ENCODE results near the gene SMIM12.
A peak's percentile ranks its signal among the peaks of the same experiment; 100 is the strongest.

SMIM12 gene

DNA sequence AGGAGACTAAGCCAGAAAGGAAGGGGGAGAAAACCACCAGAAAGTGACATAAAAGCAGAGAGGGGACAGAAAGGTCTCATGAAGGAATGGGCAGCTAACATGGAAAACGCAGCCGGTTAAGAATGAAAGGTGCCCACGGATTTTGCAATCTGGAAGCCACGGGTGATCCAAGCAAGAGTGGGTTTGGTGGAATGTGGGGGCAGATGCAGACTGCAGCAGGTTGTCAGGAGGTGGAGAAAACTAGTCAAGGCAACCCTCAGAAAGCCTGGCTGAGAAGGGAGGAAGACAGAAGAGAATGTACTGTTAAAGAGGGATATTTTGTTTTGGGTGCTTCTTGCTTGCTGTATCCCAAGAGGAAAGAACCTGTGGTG is 12.6 kb upstream of the SMIM12 start:
- no peak for DNase-seq

DNA sequence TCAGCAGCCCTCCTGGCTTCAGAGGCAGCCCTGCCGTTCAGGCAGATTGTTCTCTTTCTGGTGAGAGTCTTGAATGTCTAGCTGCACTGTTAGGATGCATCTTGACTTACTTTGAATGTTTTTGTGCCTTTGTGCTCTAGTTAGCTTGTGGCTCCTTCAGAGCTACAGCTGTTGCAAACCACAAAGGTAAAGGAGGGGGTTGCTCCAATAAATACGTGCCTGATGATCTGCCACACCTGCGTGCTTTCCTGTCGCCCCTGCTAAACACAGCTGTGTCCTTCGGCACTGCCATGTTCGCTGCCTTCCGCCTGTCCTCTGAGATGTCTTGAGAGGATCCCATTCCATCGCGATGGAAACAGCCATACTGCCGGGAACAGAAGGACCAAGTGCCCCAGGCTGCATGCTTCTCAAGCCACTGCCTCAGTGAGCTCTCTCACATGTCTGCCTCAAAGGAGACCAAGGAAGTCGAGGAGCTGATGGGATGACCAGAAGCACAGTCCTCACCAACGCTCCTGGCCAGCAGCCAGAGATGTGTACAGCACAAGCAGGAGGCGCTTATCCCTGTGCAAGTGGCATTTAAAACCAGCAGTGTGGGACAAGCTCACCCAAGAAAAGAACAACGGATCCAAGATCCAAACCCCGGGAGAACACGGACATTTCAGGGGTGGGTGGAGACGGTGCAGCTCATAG is 12.0 kb upstream of the SMIM12 start:
- DNase-seq: no peak

DNA sequence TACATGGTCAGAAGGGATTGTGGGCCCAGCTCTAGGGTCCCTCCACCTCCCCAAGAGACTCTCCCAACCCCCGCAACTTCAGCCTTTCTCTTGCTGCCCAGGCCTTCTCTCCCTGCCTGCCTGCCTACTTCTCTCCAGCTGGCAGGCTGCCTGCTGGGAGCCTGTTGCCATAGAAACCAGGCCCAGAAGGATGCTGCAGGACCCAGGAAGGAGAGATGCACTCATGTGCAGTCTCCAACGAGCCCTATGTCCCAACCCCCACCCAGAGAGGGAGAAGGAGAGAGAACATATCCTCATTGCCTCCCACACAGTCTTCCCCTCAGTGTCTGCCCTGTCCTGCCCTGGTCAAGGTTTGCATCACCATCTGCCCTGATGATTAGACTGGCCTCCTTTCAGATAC is 10.8 kb upstream of the SMIM12 start:
- DNase-seq: no peak

DNA sequence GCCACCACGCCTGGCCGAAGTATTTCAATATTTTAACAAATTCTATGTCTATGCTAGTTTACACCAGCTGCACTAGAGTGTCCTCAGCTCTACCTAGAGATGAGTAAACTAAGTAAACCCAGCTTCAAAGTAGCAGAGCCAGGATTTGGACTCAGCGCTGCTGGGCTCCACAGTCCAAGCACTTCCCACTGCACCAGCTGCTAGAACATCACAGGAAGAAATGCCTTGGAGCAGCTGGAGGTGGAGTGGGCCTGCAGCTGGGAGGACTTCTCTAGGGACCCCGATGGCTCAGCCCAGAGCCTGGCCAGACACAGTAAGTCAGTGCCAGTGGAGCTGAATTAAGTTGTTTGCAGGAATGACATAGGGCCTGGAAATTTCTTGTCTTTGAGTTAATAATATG is 10.2 kb upstream of the SMIM12 start:
- DNase-seq: no peak

DNA sequence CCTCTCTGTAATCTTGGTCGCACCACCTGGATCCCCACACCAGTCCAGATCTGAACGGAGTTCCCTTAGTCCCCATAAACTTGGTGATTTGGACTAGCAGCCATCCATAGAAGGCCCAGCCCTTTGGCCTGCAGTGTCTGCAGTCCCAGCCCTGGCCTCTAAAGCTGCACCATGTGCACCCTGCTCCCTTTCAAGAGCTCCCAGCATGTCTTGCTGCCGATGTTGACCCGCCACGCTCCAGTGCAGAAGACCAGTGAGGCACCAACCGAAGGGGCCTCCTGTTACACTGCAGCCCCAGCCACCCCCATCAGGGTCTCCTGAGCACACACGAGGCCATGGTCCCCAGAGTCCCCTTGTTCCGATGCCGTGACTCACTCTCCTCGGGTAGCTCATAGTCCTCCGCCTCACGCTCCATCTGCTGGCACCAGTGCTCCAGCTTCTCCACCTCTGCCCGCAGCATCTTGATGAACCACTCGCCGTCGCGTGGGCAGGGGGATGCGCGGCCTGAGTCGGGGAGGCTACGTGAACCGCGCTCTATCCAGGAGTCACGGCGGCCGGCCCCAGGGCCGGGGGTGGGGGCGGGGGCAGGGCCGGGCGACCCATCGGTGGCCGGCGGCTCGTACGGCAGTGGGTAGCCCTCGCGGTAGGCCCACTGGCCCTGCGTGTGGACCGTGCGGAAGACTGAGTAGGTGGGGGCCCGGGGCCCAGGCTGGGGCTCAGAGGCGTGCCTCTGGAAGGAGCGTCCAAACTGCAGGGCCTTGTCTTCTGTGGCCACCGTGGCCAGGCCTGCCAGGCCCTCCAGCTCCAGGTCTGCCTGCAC is 8.9 kb upstream of the SMIM12 start:
- DNase-seq: no peak

DNA sequence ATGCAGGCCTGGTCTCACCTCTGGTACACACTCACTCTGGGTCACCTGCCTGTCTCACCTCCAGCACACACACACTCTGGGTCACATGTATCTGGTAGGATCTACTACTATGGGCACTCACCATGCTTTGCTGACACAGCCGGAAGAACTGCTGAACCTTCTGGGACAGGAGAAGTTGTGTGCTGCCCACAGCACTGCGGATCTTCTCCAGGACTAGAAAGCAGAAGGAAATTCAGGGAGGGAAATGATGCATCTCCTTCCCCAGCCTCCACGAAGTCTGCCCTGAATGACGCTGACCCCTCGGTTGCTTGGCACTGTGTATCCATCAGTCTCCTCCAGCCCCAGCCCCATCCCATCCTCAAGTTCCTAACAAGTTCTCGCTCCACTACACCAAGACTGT is 7.9 kb upstream of the SMIM12 start:
- no peak for DNase-seq

DNA sequence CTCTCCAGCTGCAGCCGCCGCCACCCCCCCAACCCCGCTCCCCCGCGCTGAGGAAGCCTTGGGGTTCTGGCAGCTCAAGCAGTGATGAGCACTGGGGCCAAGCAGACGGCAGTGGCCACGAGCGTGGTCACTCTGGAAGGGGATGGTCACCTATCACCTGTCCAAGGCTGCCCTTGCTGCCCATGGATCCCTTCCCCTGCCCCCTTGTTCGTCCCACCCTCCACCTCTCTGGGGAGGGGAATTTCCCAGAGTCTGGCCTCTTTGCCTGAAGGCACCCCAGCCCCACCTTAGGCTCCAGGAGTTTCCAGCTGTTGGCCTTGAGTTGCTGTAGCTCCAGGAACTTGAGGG is 7.2 kb upstream of the SMIM12 start:
- DNase-seq: no peak

DNA sequence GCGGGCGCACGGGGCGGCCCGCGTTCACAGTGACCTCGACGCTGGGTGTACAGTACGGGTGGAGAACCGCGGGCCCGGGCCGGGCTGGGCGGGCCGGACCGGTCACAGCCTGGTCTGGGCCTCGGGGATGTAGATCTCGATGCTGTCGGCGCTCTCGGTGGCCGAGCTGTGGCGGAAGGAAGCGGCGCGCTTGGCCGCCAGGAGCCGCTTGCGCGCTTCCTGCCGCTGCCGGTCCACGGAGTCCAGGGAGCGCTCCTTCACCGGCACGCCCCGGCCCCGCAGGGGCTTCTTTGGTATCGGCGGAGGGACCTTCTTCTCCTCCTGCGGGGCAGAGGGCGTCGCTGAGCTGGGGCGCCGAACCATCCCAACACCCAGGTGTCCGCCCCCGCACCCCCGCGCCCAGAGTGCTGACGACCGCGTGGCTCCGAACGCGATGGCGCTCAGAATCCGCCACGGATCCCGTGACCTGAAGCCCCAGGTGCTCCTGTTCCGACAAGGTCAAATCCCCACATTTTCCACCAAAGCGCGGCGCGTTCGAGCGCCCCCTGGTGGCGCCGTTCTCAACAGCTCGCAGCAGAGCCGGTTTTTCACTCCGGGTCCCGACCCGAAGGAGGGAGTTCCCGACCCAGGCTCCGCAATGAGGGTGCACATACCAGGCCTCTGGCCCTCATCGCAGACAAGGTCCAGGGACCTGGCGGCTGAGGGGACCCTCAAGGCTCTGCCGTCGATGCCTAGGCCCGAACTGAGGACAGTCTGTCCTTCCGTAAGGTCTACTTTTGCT is 6.6 kb upstream of the SMIM12 start:
- peak; percentile 95 for DNase-seq

DNA sequence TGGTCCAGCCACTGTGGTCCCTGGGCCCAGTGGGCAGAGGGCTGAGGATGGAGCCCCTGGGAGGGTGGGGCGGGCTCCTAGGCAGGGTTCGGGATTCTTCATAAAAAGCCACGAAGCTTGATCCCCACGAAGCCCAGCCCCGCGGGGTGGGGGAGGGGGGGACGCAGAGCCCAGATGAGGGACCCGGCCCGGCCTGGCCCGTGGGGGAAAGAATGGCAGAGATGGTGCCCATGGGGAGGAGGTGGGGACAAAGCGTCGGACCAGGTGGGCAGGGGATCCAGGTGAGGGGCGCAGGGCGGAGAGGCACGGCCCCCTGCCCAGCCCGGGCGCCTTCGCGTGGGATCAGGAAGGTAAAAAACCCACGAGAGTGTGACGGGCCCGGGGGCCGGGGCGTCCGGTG is 6.0 kb upstream of the SMIM12 start:
- no peak for DNase-seq

DNA sequence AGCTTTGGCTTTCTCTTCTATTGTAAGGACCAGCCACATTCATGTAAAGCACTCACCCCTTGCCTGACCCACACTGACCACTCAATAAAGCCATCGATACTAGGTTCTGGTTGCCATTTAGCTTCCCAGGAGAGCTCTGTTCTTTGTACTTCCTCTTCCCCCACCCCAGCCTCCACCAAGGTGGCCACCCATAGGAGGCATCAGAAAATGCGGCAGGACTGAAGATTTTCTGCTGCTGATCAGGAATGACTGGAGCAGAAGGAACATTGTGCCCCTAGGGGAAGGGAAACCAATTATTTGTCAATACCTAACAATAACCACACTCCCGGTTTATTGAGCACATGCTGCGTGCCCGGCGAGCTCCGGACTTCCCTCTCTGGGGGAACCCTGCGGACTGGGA is 5.2 kb upstream of the SMIM12 start:
- DNase-seq: no peak

DNA sequence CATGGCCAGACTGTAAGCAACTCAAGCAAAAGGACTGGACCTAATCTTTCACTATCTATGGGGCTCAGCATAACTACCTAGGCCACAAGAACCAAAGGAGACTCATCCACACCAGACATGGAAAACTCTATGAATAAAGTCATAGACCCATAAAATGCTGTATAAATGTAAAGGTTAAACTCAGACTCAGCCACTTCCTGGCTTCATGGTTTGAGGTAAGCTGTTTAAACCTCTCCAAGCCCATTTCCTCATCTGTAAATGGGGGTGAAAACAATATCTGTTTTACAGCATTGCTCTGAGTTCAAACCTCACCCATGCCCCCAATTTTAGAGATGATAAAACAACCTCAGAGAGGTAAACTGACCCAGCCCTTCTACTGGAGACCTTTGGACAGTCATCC is 4.0 kb upstream of the SMIM12 start:
- no peak for DNase-seq

DNA sequence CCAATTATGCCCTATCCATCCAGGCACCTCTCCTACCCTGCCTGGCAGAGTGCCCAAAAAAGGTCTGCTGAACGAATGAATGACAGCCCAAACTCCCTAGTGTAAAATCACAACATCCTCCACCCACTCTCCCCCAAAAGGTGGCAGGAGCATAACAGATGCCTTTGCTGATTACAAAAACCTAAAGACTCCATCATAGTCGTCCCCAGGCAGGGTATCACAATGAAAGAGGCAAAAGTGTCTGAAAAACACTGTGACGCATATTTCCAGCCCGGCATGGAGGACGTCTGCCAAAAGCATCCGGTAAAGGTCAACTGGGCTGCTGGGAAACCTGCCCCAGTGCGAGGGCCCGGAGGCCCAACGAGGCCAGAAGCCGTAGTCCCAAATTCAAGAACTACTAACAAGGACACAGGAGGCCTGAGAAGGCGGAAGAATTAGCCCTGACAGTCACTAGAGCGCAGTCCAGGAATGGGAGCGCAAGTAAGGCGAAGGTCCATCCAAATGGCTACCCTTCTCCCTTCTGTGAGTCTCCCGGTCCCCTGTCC is 576 bp downstream of the SMIM12 start:
- DNase-seq: peak; percentile 43

DNA sequence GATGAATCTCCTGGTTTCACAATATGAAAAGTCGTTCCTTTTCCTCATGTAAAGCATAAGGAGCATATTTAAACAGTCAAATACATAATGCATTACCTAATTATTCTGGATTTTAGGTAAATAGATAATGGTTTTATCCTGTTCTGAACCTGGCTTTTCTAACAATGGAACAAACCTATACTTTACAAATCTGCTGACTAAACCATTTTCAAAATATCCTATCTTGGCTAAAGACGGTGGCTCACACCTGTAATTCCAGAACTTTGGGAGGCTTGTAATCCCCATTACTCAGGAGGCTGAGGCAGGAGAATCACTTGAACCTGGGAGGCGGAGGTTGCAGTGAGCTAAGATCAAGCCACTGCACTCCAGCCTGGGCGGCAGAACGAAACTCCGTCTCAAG is 2.9 kb downstream of the SMIM12 start:
- DNase-seq: no peak

DNA sequence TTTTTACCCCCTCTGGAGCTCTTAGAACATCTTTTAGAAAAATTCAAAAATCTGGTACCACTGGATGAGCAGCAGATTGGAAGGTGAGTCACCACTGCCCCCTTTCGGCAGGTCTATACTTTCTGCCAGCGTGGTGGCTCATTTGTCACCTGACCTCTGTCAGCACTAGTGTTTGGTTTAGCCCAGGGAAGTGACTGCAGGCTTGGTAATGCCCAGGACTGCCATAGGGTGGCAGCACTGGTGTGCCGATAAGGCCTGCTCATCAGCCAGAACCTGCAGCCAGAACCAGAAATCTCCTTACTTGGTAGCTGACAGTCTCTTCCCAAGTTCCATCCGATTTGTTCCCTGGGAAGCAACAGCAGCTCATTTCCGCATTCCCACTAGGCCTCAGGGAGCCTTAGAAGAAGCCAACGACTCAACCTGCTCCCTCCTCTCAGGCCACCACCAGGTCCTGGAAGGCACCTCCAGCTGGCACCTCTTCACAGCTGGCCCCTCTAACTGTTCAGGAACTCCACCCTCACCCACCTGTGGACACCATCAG is 6.8 kb downstream of the SMIM12 start:
- peak; percentile 87 for DNase-seq

DNA sequence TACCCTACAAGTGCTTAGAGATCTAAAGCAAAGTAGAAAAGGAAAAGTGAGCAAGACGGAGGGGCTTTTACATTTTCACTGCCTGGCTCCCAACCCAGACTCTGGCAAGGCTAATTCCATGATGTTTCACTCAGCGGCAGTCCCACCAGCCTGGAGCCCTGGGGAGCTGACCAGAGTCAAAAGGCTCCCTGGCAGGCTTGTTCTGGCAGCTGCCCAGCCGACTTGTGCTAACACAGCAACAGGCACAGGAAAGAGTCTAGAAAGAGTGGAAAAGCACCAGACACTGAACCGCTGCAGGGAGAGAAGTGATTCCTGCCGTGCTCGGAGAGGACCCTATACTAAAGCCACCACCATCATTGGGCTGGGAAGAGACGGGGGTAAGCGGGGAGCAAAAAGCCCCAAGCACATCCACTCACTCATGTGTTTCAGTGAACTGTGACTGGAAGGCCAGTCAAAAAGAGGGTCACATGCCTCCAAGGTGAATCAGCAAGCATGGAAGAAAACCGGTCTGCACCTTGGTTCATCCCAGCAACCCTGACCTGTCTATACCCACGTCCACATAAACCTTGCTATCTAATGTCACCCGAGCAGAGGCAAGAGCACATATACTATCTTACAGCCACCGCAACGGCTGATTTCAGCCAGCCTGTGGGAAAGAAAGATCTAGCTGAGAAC is 8.0 kb downstream of the SMIM12 start:
- no peak for DNase-seq

DNA sequence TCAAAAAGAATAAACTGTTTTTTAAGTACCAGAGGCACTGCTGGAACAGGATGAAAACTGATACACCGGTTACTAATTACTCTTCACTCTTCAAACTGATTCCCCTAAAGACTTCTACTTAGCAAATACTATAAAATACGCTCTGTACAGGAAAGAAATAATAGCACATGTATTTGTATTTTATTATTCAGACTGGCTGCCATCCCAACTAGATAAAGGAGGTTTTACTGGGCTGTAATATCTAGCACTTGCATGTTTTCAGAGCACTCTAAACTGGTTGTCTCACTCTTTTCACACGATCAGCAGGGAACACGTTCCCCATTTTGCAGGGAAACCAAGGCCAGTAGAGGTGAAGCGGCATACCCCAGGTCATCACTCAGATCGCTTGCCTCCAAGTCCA is 9.2 kb downstream of the SMIM12 start:
- DNase-seq: no peak

DNA sequence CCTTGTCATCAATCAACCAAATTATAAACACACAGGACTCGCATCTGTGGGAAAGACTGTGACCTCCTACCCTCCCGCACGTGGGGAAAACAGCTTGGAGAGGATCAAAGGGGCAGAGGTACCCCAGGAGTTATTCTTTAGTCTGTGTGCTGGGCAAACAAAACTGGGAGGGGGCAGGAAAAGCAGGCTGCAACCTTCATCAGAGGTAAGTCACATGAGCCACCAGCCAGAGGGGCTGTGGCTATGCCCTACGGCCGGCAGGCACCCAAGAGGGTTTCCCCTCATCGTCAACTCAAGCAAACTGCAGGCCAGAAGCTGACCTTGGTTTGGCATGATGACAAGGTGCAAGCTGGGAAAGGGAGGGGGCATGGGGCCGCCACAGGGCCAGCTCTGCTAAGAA is 12.5 kb downstream of the SMIM12 start:
- no peak for DNase-seq

DNA sequence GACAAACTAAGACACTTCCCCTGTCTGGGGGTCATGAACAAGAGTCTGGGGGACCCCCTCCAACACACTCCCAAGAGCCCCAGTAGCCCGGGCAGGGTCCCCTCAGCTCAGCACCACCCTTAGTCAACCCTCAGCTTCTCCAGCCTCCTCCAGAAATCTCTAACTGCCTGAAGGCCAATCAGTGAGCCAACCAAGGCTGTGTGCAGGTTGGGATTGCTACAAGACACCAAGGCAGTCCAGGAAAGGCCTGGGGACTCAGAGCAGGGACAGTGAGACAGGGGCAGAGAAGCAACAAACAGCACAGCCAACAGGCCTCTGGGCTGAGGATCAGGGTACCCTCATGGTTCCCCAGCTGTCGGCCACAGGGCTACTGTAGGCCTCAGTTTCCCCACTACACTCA is 13.3 kb downstream of the SMIM12 start:
- no peak for DNase-seq

DNA sequence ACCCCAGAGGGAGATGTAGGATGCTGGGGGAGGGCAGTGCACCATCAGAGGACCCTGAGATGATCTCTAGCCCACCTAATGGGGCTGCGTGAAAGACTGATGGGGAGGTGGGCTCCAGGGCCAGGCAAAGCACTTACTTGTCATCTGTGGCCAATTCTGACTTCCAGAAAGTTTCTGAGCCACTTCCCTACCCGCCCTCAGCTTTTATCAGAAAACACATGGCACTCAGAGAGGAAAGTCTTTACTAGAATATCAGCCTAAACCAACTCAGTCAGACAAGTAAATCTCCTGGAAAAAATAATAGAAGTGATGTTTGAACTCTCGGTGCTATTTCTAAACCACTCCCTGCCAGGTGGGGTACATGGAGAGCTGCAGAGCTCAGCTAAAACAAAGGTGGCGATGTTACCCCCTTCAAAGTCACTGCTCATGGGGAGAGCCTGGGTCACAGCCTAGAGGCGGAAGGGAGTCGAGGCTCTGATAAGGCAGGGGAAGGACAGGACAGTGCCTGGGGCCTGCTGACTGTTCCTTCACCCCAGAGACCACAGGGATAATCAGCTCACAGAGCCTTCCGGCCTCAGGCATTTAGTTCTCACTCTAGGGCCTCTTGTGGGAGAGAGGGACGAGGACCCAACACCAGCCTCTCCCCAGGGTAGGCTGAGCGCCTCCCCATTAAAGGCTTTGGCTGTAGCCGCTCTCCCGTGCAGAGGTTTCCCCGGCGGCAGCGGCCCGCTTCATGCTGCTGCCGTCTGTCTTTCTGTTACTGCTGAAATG is 14.2 kb downstream of the SMIM12 start:
- DNase-seq: no peak

DNA sequence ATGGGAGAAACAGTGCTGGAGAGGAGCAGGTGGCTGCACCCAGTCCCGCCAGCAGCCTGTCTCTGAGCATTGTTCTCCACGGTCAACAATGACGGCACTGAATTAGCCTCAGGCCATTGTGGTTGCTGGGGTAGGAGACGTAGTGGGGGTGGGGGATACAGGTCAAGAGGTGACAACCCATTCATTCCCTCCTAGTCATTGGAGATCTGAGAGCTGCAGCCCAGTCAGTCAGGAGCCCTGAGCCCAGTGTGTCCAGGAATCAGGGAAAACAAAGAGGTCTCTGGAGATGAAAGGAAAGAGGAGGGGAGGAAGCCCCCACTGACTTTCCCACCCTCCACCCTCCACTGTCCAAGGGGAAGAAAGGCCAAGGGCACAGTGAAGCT is 15.3 kb downstream of the SMIM12 start:
- DNase-seq: no peak

DNA sequence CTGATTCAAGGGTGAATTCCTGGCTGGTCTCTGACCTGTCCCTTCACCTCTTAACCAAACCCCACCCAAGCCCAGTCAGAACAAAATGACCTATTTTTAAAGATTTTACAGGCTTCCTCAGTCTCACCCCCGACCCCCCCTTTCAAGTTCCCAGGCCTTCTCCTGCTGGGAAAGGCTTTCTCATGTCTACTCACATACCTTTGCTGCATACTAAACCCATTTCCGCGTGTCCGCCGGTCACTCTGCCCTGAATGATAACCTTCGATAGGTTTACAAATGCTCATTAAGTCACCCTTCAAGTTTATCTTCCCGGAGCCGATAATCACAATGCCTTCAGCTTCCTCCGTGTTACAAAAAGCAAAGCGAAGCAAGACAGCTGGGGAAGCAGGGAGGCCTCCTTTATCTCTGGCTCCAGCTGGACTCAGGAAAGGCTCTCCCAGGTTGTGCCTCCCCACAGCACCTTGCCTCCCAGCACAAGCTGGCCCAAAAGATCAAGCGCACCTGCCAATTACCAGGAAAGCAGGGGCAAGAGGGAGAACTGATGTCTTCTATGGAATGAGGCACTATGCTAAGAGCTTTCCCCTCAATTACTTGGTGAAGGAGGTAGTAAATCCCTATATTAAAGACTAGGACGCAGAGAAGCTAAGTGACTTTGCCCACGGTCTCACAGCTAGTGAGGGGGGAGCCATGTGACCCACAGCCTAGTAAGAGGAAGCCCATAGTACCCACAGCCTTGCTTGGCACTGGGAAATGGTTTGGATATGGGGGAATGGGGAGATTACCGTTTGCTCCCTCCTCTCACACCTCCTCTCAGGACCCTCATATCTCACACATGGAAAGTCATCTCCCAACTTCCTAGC is 15.9 kb downstream of the SMIM12 start:
- no peak for DNase-seq

All from CD4-positive, alpha-beta T cell treated with Interleukin-6 for 4 hours (primary cell).